GM12891 (cell line): ENCODE results near the gene SCAMP4.

ENCODE experiments used
- PAX5 ChIP-seq: IDR thresholded peaks from 2 replicates; pipeline ENCODE4 v1.6.1; 2011; ENCODE audit warnings: low read length, moderate library complexity, mild to moderate bottlenecking; ENCODE audit not compliant: insufficient read depth, severe bottlenecking
- POLR2A ChIP-seq: IDR thresholded peaks from 2 replicates; pipeline ENCODE4 v1.6.1; 2011; ENCODE audit warnings: low read depth, low read length, control low read depth
- POLR2AphosphoS5 ChIP-seq: IDR thresholded peaks from 2 replicates; pipeline ENCODE4 v1.6.1; 2011; ENCODE audit warnings: low read depth, low read length, control low read depth
- POU2F2 ChIP-seq: IDR thresholded peaks from 2 replicates; pipeline ENCODE4 v1.6.1; 2011; ENCODE audit warnings: low read depth, mild to moderate bottlenecking, control low read depth, low read length, moderate library complexity
- SPI1 ChIP-seq: IDR thresholded peaks from 2 replicates; pipeline ENCODE4 v1.6.1; 2011; ENCODE audit warnings: low read depth, low read length, control low read depth
- TAF1 ChIP-seq: IDR thresholded peaks from 2 replicates; pipeline ENCODE4 v1.6.1; 2011; ENCODE audit warnings: low read depth, low read length, control low read depth

DNA sequence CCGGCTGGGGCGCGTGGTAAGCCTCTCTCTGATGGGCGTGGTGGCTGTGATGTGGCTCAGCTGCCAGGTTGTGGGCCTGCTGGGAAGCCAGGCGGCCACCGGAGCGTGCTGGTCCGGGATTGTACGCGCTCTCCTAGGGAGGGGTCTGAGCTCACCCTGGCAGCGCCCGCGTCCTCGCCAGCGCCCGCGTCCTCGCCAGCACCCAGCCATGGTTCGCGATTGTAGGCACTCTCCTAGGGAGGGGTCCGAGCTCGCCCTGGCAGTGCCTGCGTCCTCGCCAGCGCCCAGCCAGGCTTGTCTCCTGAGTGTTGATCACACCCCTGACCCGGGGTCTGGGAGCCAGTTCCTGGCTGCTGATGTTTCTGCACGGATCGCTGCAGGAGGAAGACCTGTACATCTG, 13.8 kb downstream of the SCAMP4 start:
- no peak for TF ChIP-seq POLR2A
- no peak for TF ChIP-seq POLR2AphosphoS5
- TF ChIP-seq TAF1 = no peak
- TF ChIP-seq PAX5 = no peak
- no peak for TF ChIP-seq SPI1
- no peak for TF ChIP-seq POU2F2
